GM12878 (cell line): Measurements from ENCODE around the gene SP4. TPM values are rescaled to one million over a fixed set of nuclear protein-coding genes. Genes with fewer than 3 reads are reported as not detected.

Experiments
- ATAC-seq: fragments of 200-7000 bp; cut with Tn5 transposase; 3 replicates; pipeline ENCODE4 v1.9.1; 2020; ENCODE audit warnings: mild to moderate bottlenecking, moderate library complexity
- BruUV-seq: library from RNA; stranded (reverse); fragments of 400-500 nt; replicated peaks from 2 replicates; lab custom pipeline; 2021; lab: Mats Ljungman, UMichigan
- CTCF ChIA-PET: fragments of 300-600 bp; sonication (Branson Sonifier 250); formaldehyde crosslinking; extraction: SDS; loops from one replicate; lab custom pipeline; 2021; ENCODE audit warnings: inconsistent platforms; lab: Yijun Ruan, JAX
- POLR2A ChIA-PET: fragments of 350-600 bp; formaldehyde crosslinking; extraction: SDS; loops from one replicate; lab custom pipeline; 2021; ENCODE audit warnings: inconsistent platforms; lab: Charles Lee
- RAD21 ChIA-PET: fragments of 300-600 bp; sonication (Branson Sonifier 250); formaldehyde crosslinking; loops from one replicate; lab custom pipeline; 2023; ENCODE audit warnings: antibody characterized with exemption; ENCODE audit not compliant: unreplicated experiment; lab: Charles Lee
- SMC1A ChIA-PET: fragments of 300-600 bp; sonication (Branson Sonifier 250); formaldehyde crosslinking; loops from one replicate; lab custom pipeline; 2023; ENCODE audit not compliant: unreplicated experiment, uncharacterized antibody; lab: Charles Lee
- DNase-seq: peaks from one replicate; pipeline ENCODE4 v3.0.0-alpha.2; 2011; ENCODE audit warnings: low read depth, low spot score
- FAIRE-seq: peaks from 3 replicates; lab custom pipeline; 2011; peaks lifted over from hg19 to GRCh38; lab: Jason Lieb, UNC
- H2AFZ ChIP-seq: 2 replicates; pipeline ENCODE4 v1.6.0; 2011; ENCODE audit warnings: low read depth, low read length, control low read depth; ENCODE audit not compliant: control insufficient read depth
- H3K27ac ChIP-seq: 2 replicates; pipeline ENCODE4 v1.5.1; 2011; ENCODE audit warnings: control low read depth; ENCODE audit not compliant: control insufficient read depth, insufficient read depth
- H3K27me3 ChIP-seq, 2 experiments: replicated peaks in 1 of 2; 2 replicates each; pipeline versions ENCODE4 v1.6.0 to v1.6.1; 2011; ENCODE audit warnings: low read length in 1 of 2; ENCODE audit not compliant: control insufficient read depth in 2 of 2, insufficient read depth in 2 of 2
- H3K36me3 ChIP-seq, 2 experiments: 2 replicates each; pipeline ENCODE4 v1.5.1; 2011; ENCODE audit warnings: low read length in 1 of 2; ENCODE audit not compliant: control insufficient read depth in 2 of 2, insufficient read depth in 2 of 2
- H3K4me1 ChIP-seq: 2 replicates; pipeline ENCODE4 v1.6.1; 2011; ENCODE audit warnings: mild to moderate bottlenecking, low read length, moderate library complexity, mixed read lengths; ENCODE audit not compliant: control insufficient read depth, insufficient read depth
- H3K4me2 ChIP-seq: 2 replicates; pipeline ENCODE4 v1.6.0; 2011; ENCODE audit warnings: control low read depth; ENCODE audit not compliant: control insufficient read depth, insufficient read depth
- H3K4me3 ChIP-seq: fragments of 200-600 bp; sonication (generic); 2 replicates; pipeline ENCODE4 v1.5.1; 2016
- H3K79me2 ChIP-seq: 2 replicates; pipeline ENCODE4 v1.6.0; 2011; ENCODE audit warnings: low read length; ENCODE audit not compliant: control insufficient read depth, insufficient read depth
- H3K9ac ChIP-seq: 2 replicates; pipeline ENCODE4 v1.8.0; 2011; ENCODE audit warnings: low read length, control low read depth, mixed read lengths; ENCODE audit not compliant: control insufficient read depth, insufficient read depth
- H3K9me3 ChIP-seq: replicated peaks from 3 replicates; pipeline ENCODE4 v1.5.1; 2011; ENCODE audit warnings: mild to moderate bottlenecking, low read length; ENCODE audit not compliant: control insufficient read depth, insufficient read depth
- H4K20me1 ChIP-seq: 2 replicates; pipeline ENCODE4 v1.6.0; 2011; ENCODE audit not compliant: control insufficient read depth, insufficient read depth
- CEBPB ChIP-seq, 2 experiments: fragments of 150-350 bp in 1 of 2; IDR thresholded peaks; 2 replicates each; pipeline ENCODE4 v1.6.1; 2012 to 2014; ENCODE audit warnings: low read depth in 2 of 2, low read length in 2 of 2, borderline replicate concordance in 1 of 2, inconsistent platforms in 1 of 2
- FOS ChIP-seq: IDR thresholded peaks from 3 replicates; pipeline ENCODE4 v1.6.1; 2011; ENCODE audit warnings: borderline replicate concordance; ENCODE audit not compliant: insufficient read length; ENCODE audit errors: extremely low read depth
- MTA2 ChIP-seq: fragments of 450-650 bp; IDR thresholded peaks from 2 replicates; pipeline ENCODE4 v1.6.1; 2016; ENCODE audit warnings: low read depth, mild to moderate bottlenecking, moderate library complexity
- MYC ChIP-seq: IDR thresholded peaks from 2 replicates; pipeline ENCODE4 v1.6.1; 2011; ENCODE audit warnings: mild to moderate bottlenecking, low read length, moderate library complexity, inconsistent platforms; ENCODE audit not compliant: insufficient read depth, insufficient replicate concordance, insufficient read length, severe bottlenecking
- TAF1 ChIP-seq: IDR thresholded peaks from 2 replicates; pipeline ENCODE4 v1.6.1; 2011; ENCODE audit warnings: mild to moderate bottlenecking, low read depth, low read length, borderline replicate concordance
- TCF12 ChIP-seq: IDR thresholded peaks from 2 replicates; pipeline ENCODE4 v1.6.1; 2011; ENCODE audit warnings: low read depth, mild to moderate bottlenecking, low read length
- in situ Hi-C: fragments of 300-500 bp; cut with MboI; formaldehyde crosslinking; loops from 9 replicates; pipeline ENCODE4 v1.14.3; 2018; ENCODE audit warnings: mixed read lengths
- intact Hi-C: fragments of 100-400 bp; cut with micrococcal nuclease; formaldehyde crosslinking; loops from one replicate; pipeline ENCODE4 v1.14.2; 2022; ENCODE audit not compliant: unreplicated experiment
- polyA plus RNA-seq, 11 experiments: library from polyadenylated mRNA; depleted of rRNA in 4 of 11; unstranded in 6 of 11; stranded (reverse) in 5 of 11; fragments of >200 nt; fragmentation: Nextera tagmentation in 4 of 11; fragmentation: Illumina TruSeq in 1 of 11; extraction: Ambion mirVana in 4 of 11; extraction: Trizol in 1 of 11; gene quantifications; 1 replicate in 1 of 11; 2 replicates in 10 of 11; pipeline versions ENCODE4 v1.2.1 to v1.2.3, GENCODE V29; 2011 to 2016; ENCODE audit warnings: inconsistent platforms in 2 of 11, missing spikeins in 2 of 11, low read depth in 1 of 11
- total RNA-seq, 4 experiments: library from RNA; depleted of rRNA in 3 of 4; stranded (reverse); fragments of >200 nt in 3 of 4; fragmentation: Illumina TruSeq in 1 of 4; extraction: Trizol in 1 of 4; gene quantifications; 2 replicates each; pipeline versions ENCODE4 v1.2.1 to v1.2.3, GENCODE V29; 2013 to 2021

Gene SP4
- total and polyA plus RNA-seq, 10 of the 15 experiments (the other 5 are each of a cell fraction or from before 2014, with no cell fraction given): 6.2 to 32.4 (median 16.1) TPM

DNA sequence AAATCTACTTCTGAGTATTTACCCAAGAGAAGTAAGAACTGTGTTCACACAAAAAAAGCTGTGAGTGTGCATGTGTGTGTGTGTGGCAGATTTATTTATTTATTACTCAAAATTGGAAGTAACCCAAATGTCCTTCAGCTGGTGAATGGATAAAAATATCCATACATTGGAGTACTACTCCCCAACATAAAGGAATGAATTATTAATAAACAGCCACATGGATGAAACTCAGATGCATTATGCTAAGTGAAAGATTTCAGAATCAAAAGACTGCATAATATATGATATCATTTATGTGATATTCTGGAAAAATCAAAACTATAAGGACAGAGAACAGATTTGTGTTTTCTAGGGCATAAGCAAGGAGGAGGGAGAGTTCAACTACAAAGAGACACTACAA, 67.8 kb downstream of the SP4 start:
- Histone ChIP-seq H3K4me1 (no peaks in the 10 kb centered on the region), H3K36me3 (peaks cover 0 to 4% of the 10 kb centered on the region in 2 experiments; a peak in 1 of 4 replicates), H2AFZ (no peak overlapping the region), H3K4me2 (no peak overlapping the region), H3K27me3 (no peaks in the 10 kb centered on the region), H4K20me1 (no peaks in the 10 kb centered on the region), H3K4me3 (no peak overlapping the region), H3K9me3 (peaks cover 5% of the 10 kb centered on the region), H3K27ac (no peak overlapping the region), H3K9ac (no peak overlapping the region), H3K79me2 (no peaks in the 10 kb centered on the region)
- in situ Hi-C loops (no loop called here), intact Hi-C loops (no loop called here)
- ChIA-PET POLR2A (no interaction called here), RAD21 (no interaction called here), SMC1A (interaction anchor here (1.0 kb wide), 1 partner anchor 21 kb away, joined by 3 read pairs; no protein-coding TSS in a partner anchor), CTCF (interaction anchor here (1.0 kb wide), 1 partner anchor 22 kb away, joined by 3 read pairs; no protein-coding TSS in a partner anchor)
- BruUV-seq: no TSS peak
- no peak for DNase-seq
- no peak for FAIRE-seq
- no peak for ATAC-seq
- no peak for TF ChIP-seq MTA2
- no peak for TF ChIP-seq MYC
- no peak for TF ChIP-seq FOS
- no peak for TF ChIP-seq TAF1

- Histone ChIP-seq H3K9ac (no peak overlapping the region), H3K4me1 (no peaks in the 10 kb centered on the region), H3K4me2 (no peak overlapping the region), H2AFZ (no peak overlapping the region), H3K27me3 (no peaks in the 10 kb centered on the region), H3K36me3 (peaks cover under 1 to 2% of the 10 kb centered on the region in 2 experiments; a peak in 3 of 4 replicates)
- CTCF ChIA-PET: no interaction called here
- intact Hi-C loops: no loop called here
- RAD21 ChIA-PET: no interaction called here
- FAIRE-seq: no peak
- in situ Hi-C loops: no loop called here
- TF ChIP-seq TCF12 (no peak), CEBPB (IDR thresholded peaks at IDR 0.05; ENCODE audit: borderline replicate concordance in 1 of 2, low read depth in 2 of 2, low read length in 2 of 2) (no peak)
- TF ChIP-seq, all 136 proteins: peak for 0
- ChIA-PET POLR2A (no interaction called here), SMC1A (no interaction called here)
- H4K20me1 ChIP-seq: no peaks in the 10 kb centered on the region
- no peak for DNase-seq
- peaks cover 5% of the 10 kb centered on the region for H3K9me3 ChIP-seq
- H3K79me2 ChIP-seq: no peaks in the 10 kb centered on the region
- no peak for ATAC-seq
- H3K4me3 ChIP-seq: no peak overlapping the region
- BruUV-seq: no TSS peak
- no peak overlapping the region for H3K27ac ChIP-seq
These were observed 69.2 kb downstream of the SP4 start for GRCh38 chr7:21497072-21497471.
